ENCODE data around the gene PTPRK.

The PTPRK gene

GRCh38 chr6:128323011-128323410 lies 197.4 kb downstream of the PTPRK start:
- H3K9me3 ChIP-seq (ENCODE audit: insufficient read depth, low read length): no peaks in the 10 kb centered on the region
- no peaks in the 10 kb centered on the region for H3K36me3 ChIP-seq (replicated peaks; ENCODE audit: low read depth, low read length)
- H3K4me3 ChIP-seq (ENCODE audit: low read length): no peak overlapping the region
- no peak overlapping the region for H3K4me2 ChIP-seq (ENCODE audit: low read length)
- TF ChIP-seq EZH2phosphoT487 (IDR thresholded peaks at IDR 0.05; ENCODE audit: low read depth) (no peak), CTCF (IDR thresholded peaks at IDR 0.05; ENCODE audit: low read depth, low read length) (no peak)
- H3K9ac ChIP-seq (ENCODE audit: low read length): no peak overlapping the region
- H2AFZ ChIP-seq (ENCODE audit: low read depth, low read length): no peak overlapping the region
- H3K27ac ChIP-seq (ENCODE audit: low read length): no peak overlapping the region
- H3K27me3 ChIP-seq (ENCODE audit: low read depth, low read length): no peaks in the 10 kb centered on the region
- no peaks in the 10 kb centered on the region; the same call in 1 of the 2 replicates for H3K4me1 ChIP-seq (ENCODE audit: low read length)
- no peaks in the 10 kb centered on the region for H4K20me1 ChIP-seq (ENCODE audit: insufficient read depth, low read length)
- H3K79me2 ChIP-seq (ENCODE audit: low read length): no peaks in the 10 kb centered on the region

DNA sequence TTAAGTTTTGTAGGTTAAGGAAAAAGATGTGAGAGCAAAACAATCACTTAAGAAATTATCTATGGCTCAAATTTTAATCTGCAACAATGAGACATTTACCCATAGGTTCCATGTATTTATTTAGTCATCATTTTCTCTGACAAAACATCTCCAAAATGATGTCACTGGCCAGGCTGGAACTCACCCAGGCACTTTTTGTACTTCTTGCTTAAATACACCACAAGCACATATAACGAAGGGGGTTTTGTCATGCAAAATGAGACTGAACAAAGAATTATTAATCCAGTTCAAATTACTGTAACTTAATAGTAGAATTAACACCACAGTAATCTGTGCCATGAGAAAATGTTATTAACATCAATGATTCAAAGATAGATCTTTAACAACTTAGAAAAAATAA lies 200.5 kb downstream of the PTPRK start:
- H3K36me3 ChIP-seq (replicated peaks; ENCODE audit: low read depth, low read length): no peaks in the 10 kb centered on the region
- H4K20me1 ChIP-seq (ENCODE audit: insufficient read depth, low read length): no peaks in the 10 kb centered on the region
- H3K79me2 ChIP-seq (ENCODE audit: low read length): no peaks in the 10 kb centered on the region
- H2AFZ ChIP-seq (ENCODE audit: low read depth, low read length): no peak overlapping the region
- H3K9me3 ChIP-seq (ENCODE audit: insufficient read depth, low read length): no peaks in the 10 kb centered on the region
- no peak overlapping the region for H3K9ac ChIP-seq (ENCODE audit: low read length)
- no peak overlapping the region for H3K4me2 ChIP-seq (ENCODE audit: low read length)
- H3K4me3 ChIP-seq (ENCODE audit: low read length): no peak overlapping the region
- no peak for TF ChIP-seq CTCF (IDR thresholded peaks at IDR 0.05; ENCODE audit: low read depth, low read length)
- no peak for TF ChIP-seq EZH2phosphoT487 (IDR thresholded peaks at IDR 0.05; ENCODE audit: low read depth)
- no peaks in the 10 kb centered on the region for H3K27me3 ChIP-seq (ENCODE audit: low read depth, low read length)
- H3K4me1 ChIP-seq (ENCODE audit: low read length): no peaks in the 10 kb centered on the region
- no peak overlapping the region for H3K27ac ChIP-seq (ENCODE audit: low read length)

DNA sequence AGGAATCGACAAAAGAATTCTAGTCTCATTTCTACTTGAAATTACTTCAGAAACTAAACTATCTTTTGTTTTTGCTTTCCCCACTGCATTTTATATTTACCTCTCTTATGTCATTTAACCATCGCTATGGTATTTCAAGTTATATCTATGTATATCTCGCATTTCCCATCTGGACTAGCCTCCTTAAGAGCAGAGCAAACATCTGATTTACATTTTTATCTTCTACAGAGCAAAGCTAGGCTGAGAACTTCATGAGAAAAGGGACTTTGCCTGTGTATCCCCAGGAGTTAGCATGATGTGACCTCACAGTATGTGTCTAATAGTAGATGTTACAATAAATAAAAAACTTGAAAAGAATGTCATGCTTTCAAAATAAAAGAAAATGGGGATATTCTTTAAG lies 201.2 kb downstream of the PTPRK start:
- no peak overlapping the region for H3K4me2 ChIP-seq (ENCODE audit: low read length)
- H3K4me1 ChIP-seq (ENCODE audit: low read length): no peaks in the 10 kb centered on the region

GRCh38 chr6:128316258-128316929 lies 204.0 kb downstream of the PTPRK start:
- H3K9ac ChIP-seq (ENCODE audit: low read length): no peak overlapping the region
- H3K4me1 ChIP-seq (ENCODE audit: low read length): peaks cover 9% of the 10 kb centered on the region
- TF ChIP-seq CTCF (IDR thresholded peaks at IDR 0.05; ENCODE audit: low read depth, low read length): no peak
- no peak overlapping the region for H3K4me2 ChIP-seq (ENCODE audit: low read length)
- H4K20me1 ChIP-seq (ENCODE audit: insufficient read depth, low read length): no peaks in the 10 kb centered on the region
- no peaks in the 10 kb centered on the region for H3K79me2 ChIP-seq (ENCODE audit: low read length)
- no peak overlapping the region for H3K27ac ChIP-seq (ENCODE audit: low read length)
- no peaks in the 10 kb centered on the region for H3K27me3 ChIP-seq (ENCODE audit: low read depth, low read length)
- H3K9me3 ChIP-seq (ENCODE audit: insufficient read depth, low read length): no peaks in the 10 kb centered on the region
- H2AFZ ChIP-seq (ENCODE audit: low read depth, low read length): no peak overlapping the region
- H3K36me3 ChIP-seq (replicated peaks; ENCODE audit: low read depth, low read length): no peaks in the 10 kb centered on the region
- H3K4me3 ChIP-seq (ENCODE audit: low read length): no peak overlapping the region

More for the DNA sequence above, 201.2 kb downstream of the PTPRK start:
- Histone ChIP-seq H3K79me2 (ENCODE audit: low read length) (no peaks in the 10 kb centered on the region), H3K4me3 (ENCODE audit: low read length) (no peak overlapping the region), H3K9ac (ENCODE audit: low read length) (no peak overlapping the region), H3K27me3 (ENCODE audit: low read depth, low read length) (no peaks in the 10 kb centered on the region), H3K27ac (ENCODE audit: low read length) (no peak overlapping the region), H2AFZ (ENCODE audit: low read depth, low read length) (no peak overlapping the region), H3K36me3 (replicated peaks; ENCODE audit: low read depth, low read length) (no peaks in the 10 kb centered on the region), H4K20me1 (ENCODE audit: insufficient read depth, low read length) (no peaks in the 10 kb centered on the region), H3K9me3 (ENCODE audit: insufficient read depth, low read length) (no peaks in the 10 kb centered on the region)
- TF ChIP-seq EZH2phosphoT487 (IDR thresholded peaks at IDR 0.05; ENCODE audit: low read depth) (no peak), CTCF (IDR thresholded peaks at IDR 0.05; ENCODE audit: low read depth, low read length) (no peak)

Measured in OCI-LY3 (cell line).